ENCODE measurements around the gene SHROOM3.

DNA sequence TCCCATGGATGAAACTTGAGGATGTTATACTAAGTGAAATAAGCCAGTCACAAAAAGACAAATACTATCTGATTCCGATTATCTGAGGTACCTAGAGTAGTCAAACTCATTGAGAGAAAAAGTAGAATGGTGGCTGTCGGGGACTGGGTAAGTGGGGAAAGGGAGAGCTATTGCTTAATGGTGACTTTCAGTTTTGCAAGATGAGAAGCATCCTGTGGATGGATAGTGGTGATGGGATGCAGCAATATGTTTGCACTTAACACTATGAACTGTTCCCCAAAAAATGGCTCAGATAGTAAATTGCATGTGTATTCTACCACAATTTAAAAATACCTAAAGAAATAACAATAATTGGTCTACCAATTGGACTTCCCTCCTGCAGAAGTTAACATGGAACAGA is 181.5 kb downstream of the SHROOM3 start:
- TF ChIP-seq SIN3A (IDR thresholded peaks at IDR 0.05; ENCODE audit: borderline replicate concordance, insufficient read depth, low read length) (no peak), POLR2AphosphoS5 (IDR thresholded peaks at IDR 0.05; ENCODE audit: low read depth, low read length) (no peak), TAF1 (IDR thresholded peaks at IDR 0.05; ENCODE audit: borderline replicate concordance, insufficient read depth, low read length) (no peak), FOXP2 (optimal IDR thresholded peaks at IDR 0.05; ENCODE audit: borderline replicate concordance, extremely low read depth, extremely low read length, insufficient read depth) (no peak)
- TF ChIP-seq, protein P1, sequence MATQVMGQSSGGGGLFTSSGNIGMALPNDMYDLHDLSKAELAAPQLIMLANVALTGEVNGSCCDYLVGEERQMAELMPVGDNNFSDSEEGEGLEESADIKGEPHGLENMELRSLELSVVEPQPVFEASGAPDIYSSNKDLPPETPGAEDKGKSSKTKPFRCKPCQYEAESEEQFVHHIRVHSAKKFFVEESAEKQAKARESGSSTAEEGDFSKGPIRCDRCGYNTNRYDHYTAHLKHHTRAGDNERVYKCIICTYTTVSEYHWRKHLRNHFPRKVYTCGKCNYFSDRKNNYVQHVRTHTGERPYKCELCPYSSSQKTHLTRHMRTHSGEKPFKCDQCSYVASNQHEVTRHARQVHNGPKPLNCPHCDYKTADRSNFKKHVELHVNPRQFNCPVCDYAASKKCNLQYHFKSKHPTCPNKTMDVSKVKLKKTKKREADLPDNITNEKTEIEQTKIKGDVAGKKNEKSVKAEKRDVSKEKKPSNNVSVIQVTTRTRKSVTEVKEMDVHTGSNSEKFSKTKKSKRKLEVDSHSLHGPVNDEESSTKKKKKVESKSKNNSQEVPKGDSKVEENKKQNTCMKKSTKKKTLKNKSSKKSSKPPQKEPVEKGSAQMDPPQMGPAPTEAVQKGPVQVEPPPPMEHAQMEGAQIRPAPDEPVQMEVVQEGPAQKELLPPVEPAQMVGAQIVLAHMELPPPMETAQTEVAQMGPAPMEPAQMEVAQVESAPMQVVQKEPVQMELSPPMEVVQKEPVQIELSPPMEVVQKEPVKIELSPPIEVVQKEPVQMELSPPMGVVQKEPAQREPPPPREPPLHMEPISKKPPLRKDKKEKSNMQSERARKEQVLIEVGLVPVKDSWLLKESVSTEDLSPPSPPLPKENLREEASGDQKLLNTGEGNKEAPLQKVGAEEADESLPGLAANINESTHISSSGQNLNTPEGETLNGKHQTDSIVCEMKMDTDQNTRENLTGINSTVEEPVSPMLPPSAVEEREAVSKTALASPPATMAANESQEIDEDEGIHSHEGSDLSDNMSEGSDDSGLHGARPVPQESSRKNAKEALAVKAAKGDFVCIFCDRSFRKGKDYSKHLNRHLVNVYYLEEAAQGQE (IDR thresholded peaks at IDR 0.05; ENCODE audit: insufficient read depth in 1 of 2, low read depth in 2 of 2, low read length in 2 of 2) = no peak

Measured in PFSK-1 (cell line).